Esophagus muscularis mucosa (tissue), 4 donors: ENCODE measurements around the gene MRPS23. TPM values are rescaled to one million over a fixed set of nuclear protein-coding genes. Genes with fewer than 3 reads are reported as not detected.

Source experiments
- DNase-seq: peaks from one replicate; pipeline ENCODE4 v3.0.0-alpha.2; 2017; ENCODE audit errors: extremely low spot score
- H3K27ac ChIP-seq, 4 donors: fragments of 200-600 bp; sonication (generic); replicated peaks in 1 of 4; 1 replicate in 3 of 4; 2 replicates in 1 of 4; pipeline ENCODE4 v1.5.1; 2016 to 2019; ENCODE audit warnings: mild to moderate bottlenecking in 1 of 4
- H3K27me3 ChIP-seq, 4 donors: fragments of 200-600 bp; sonication (generic); one replicate each; pipeline versions ENCODE4 v1.5.1 to v1.6.0; 2016 to 2019
- H3K36me3 ChIP-seq, 4 donors: fragments of 200-600 bp; sonication (generic); one replicate each; pipeline ENCODE4 v1.5.1; 2016 to 2019
- H3K4me1 ChIP-seq, 4 donors: fragments of 200-600 bp; sonication (generic); one replicate each; pipeline ENCODE4 v1.5.1; 2016 to 2019
- H3K4me3 ChIP-seq, 4 donors: fragments of 200-600 bp; sonication (generic); 1 replicate in 2 of 4; 2 replicates in 2 of 4; pipeline ENCODE4 v1.5.1; 2016 to 2019; ENCODE audit warnings: mild to moderate bottlenecking in 4 of 4, moderate library complexity in 1 of 4
- H3K9me3 ChIP-seq, 4 donors: fragments of 200-600 bp; sonication (generic); 1 replicate in 3 of 4; 2 replicates in 1 of 4; pipeline ENCODE4 v1.5.1; 2016 to 2019
- CTCF ChIP-seq, 3 experiments: fragments of 200-600 bp in 2 of 3; fragments of 450-650 bp in 1 of 3; sonication (generic) in 2 of 3; IDR thresholded peaks; one replicate each; pipeline ENCODE4 v1.5.1; 2017 to 2019; ENCODE audit warnings: antibody characterized with exemption in 3 of 3, mild to moderate bottlenecking in 2 of 3, moderate library complexity in 1 of 3
- EP300 ChIP-seq: sonication (generic); formaldehyde crosslinking; IDR thresholded peaks from one replicate; pipeline ENCODE4 v1.6.1; 2017; ENCODE audit warnings: antibody characterized with exemption
- POLR2A ChIP-seq: fragments of 450-650 bp; IDR thresholded peaks from one replicate; pipeline ENCODE4 v1.6.1; 2017; ENCODE audit warnings: antibody characterized with exemption, moderate library complexity, mild to moderate bottlenecking, low read depth
- POLR2AphosphoS5 ChIP-seq, 2 donors: sonication (generic); formaldehyde crosslinking; IDR thresholded peaks; one replicate each; pipeline ENCODE4 v1.6.1; 2017; ENCODE audit warnings: antibody characterized with exemption in 2 of 2
- WGBS: methylation state at CpG from one replicate; pipeline ENCODE4 v1.1.5; 2018; 5-methylcytosine and 5-hydroxymethylcytosine counted together
- intact Hi-C: fragments of 100-400 bp; cut with DNase I; formaldehyde crosslinking; loops from one replicate; pipeline ENCODE4 v1.15.1; 2023
- total RNA-seq, 4 donors: library from RNA; depleted of rRNA; stranded (reverse); fragments of >200 nt; gene quantifications; one replicate each; pipeline versions ENCODE4 v1.1.0 to v1.2.1, GENCODE V29; 2016

MRPS23 gene
- total RNA-seq, 4 donors from 2014 or later: 11.6 to 22.2 (median 16.9) TPM

- intact Hi-C loops: no loop called here
- Histone ChIP-seq H3K9me3 (no peaks in the 10 kb centered on the region), H3K4me3 (no peak overlapping the region), H3K4me1 (peaks cover 39 to 84% (median 72%) of the 10 kb centered on the region in 4 donors), H3K36me3 (peaks cover 11 to 33% (median 22%) of the 10 kb centered on the region in 4 donors), H3K27ac (peak overlapping the region; percentile 48 to 95 (median 72)), H3K27me3 (no peaks in the 10 kb centered on the region)
- WGBS: 87% methylated on average over 40 of the region's 67 CpGs
- TF ChIP-seq POLR2A: no peak
- TF ChIP-seq POLR2AphosphoS5 (IDR thresholded peaks at IDR 0.05): no peak
- no peak for TF ChIP-seq CTCF (IDR thresholded peaks at IDR 0.05)
- no peak for TF ChIP-seq EP300
- DNase-seq: no peak
Measured at GRCh38 chr17:57885148-57885915, 35.5 kb upstream of the MRPS23 start.

GRCh38 chr17:57881783-57882351 lies 32.0 kb upstream of the MRPS23 start:
- Histone ChIP-seq H3K27me3 (no peaks in the 10 kb centered on the region), H3K27ac (peak overlapping the region; percentile 88 to 95 (median 93)), H3K36me3 (peaks cover 11 to 63% (median 45%) of the 10 kb centered on the region in 4 donors), H3K9me3 (no peaks in the 10 kb centered on the region), H3K4me1 (peaks cover 41 to 84% (median 72%) of the 10 kb centered on the region in 4 donors), H3K4me3 (no peak overlapping the region)
- DNase-seq: no peak
- 18% methylated on average over 4 of the region's 9 CpGs for WGBS
- TF ChIP-seq POLR2A: no peak
- TF ChIP-seq POLR2AphosphoS5 (IDR thresholded peaks at IDR 0.05): no peak
- TF ChIP-seq EP300: no peak
- TF ChIP-seq CTCF (IDR thresholded peaks at IDR 0.05): no peak
- intact Hi-C loops: no loop called here

- peaks cover 11 to 70% (median 52%) of the 10 kb centered on the region in 4 donors for H3K36me3 ChIP-seq
- TF ChIP-seq POLR2A (no peak), EP300 (no peak), CTCF (IDR thresholded peaks at IDR 0.05) (no peak), POLR2AphosphoS5 (IDR thresholded peaks at IDR 0.05) (peak; percentile 58 to 81)
- no peaks in the 10 kb centered on the region for H3K9me3 ChIP-seq
- peak overlapping the region; percentile 88 to 95 (median 93) for H3K27ac ChIP-seq
- intact Hi-C loops: no loop called here
- H3K27me3 ChIP-seq: no peaks in the 10 kb centered on the region
- H3K4me3 ChIP-seq: no peak overlapping the region
- DNase-seq: no peak
- WGBS: 65% methylated on average over 6 of the region's 8 CpGs
- H3K4me1 ChIP-seq: peaks cover 48 to 89% (median 76%) of the 10 kb centered on the region in 4 donors
Measured at GRCh38 chr17:57881143-57881542, 31.3 kb upstream of the MRPS23 start.

- 75% methylated on average over 8 of the region's 8 CpGs for WGBS
- no peak overlapping the region for H3K4me3 ChIP-seq
- no peaks in the 10 kb centered on the region for H3K27me3 ChIP-seq
- DNase-seq: no peak
- intact Hi-C loops: no loop called here
- peaks cover 8 to 65% (median 48%) of the 10 kb centered on the region in 4 donors for H3K36me3 ChIP-seq
- no peaks in the 10 kb centered on the region for H3K9me3 ChIP-seq
- peak overlapping the region; percentile 88 to 95 (median 93) for H3K27ac ChIP-seq
- TF ChIP-seq EP300 (no peak), POLR2A (no peak), CTCF (IDR thresholded peaks at IDR 0.05) (no peak), POLR2AphosphoS5 (IDR thresholded peaks at IDR 0.05) (no peak)
- peaks cover 59 to 89% (median 82%) of the 10 kb centered on the region in 4 donors for H3K4me1 ChIP-seq
Measured at GRCh38 chr17:57880086-57880456, 30.2 kb upstream of the MRPS23 start.
